ENCODE measurements around the gene CLRN1. TPM values are rescaled to one million over a fixed set of nuclear protein-coding genes. Genes with fewer than 3 reads are reported as not detected.

CLRN1 gene
- total RNA-seq, 1 donor = not detected

DNA sequence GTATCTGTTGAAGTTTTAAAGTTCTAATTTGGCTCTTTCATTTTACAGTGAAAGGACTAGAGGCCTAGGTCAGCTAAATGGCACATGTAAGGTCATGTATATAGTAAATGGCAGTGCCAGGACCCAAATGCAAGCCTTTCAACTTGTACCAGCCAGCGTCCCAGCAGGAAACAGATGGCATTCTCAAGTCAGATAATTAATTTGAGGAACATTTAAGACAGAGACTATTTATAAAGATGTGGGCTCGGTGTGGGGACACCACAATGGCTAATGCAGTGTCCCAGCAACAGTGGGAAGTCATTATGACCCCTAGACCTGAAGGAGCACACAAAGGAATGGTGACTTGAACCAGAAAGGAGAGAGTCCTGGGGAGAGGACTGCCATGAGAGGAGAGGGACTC, 73.4 kb downstream of the CLRN1 start:
- H3K36me3 ChIP-seq (ENCODE audit: insufficient read depth, low read length) = no peaks in the 10 kb centered on the region
- no peak overlapping the region for H3K4me2 ChIP-seq (ENCODE audit: insufficient read depth, low read length)
- no peaks in the 10 kb centered on the region for H3K79me2 ChIP-seq (ENCODE audit: insufficient read depth, low read length)
- H3K4me1 ChIP-seq (ENCODE audit: insufficient read depth, low read length) = no peaks in the 10 kb centered on the region
- H4K20me1 ChIP-seq (ENCODE audit: insufficient read depth, low read length) = no peaks in the 10 kb centered on the region
- no peak for DNase-seq (ENCODE audit: insufficient read length, low spot score, missing footprints)
- peaks cover 31% of the 10 kb centered on the region for H3K27me3 ChIP-seq (ENCODE audit: insufficient read depth, low read length)
- no peak overlapping the region for H3K4me3 ChIP-seq (ENCODE audit: insufficient read depth, low read length)
- H3K9me3 ChIP-seq (ENCODE audit: low read depth, low read length) = no peaks in the 10 kb centered on the region
- no peak for TF ChIP-seq CTCF (IDR thresholded peaks at IDR 0.05; ENCODE audit: extremely low read depth, low read depth, low read length)
- H3K27ac ChIP-seq (ENCODE audit: low read depth, low read length) = no peak overlapping the region
- no peak overlapping the region for H2AFZ ChIP-seq (ENCODE audit: low read length)

- DNase-seq (ENCODE audit: insufficient read length, low spot score, missing footprints) = no peak
- no peak for TF ChIP-seq CTCF (IDR thresholded peaks at IDR 0.05; ENCODE audit: extremely low read depth, low read depth, low read length)
- Histone ChIP-seq H3K27me3 (ENCODE audit: insufficient read depth, low read length) (peaks cover 24% of the 10 kb centered on the region), H3K4me3 (ENCODE audit: insufficient read depth, low read length) (no peak overlapping the region), H3K4me1 (ENCODE audit: insufficient read depth, low read length) (no peaks in the 10 kb centered on the region), H3K9me3 (ENCODE audit: low read depth, low read length) (no peaks in the 10 kb centered on the region), H3K27ac (ENCODE audit: low read depth, low read length) (no peak overlapping the region), H3K36me3 (ENCODE audit: insufficient read depth, low read length) (no peaks in the 10 kb centered on the region), H2AFZ (ENCODE audit: low read length) (no peak overlapping the region), H3K4me2 (ENCODE audit: insufficient read depth, low read length) (no peak overlapping the region), H4K20me1 (ENCODE audit: insufficient read depth, low read length) (no peaks in the 10 kb centered on the region), H3K79me2 (ENCODE audit: insufficient read depth, low read length) (no peaks in the 10 kb centered on the region)
Measured at GRCh38 chr3:150898046-150898754, 74.3 kb downstream of the CLRN1 start.

- no peaks in the 10 kb centered on the region for H4K20me1 ChIP-seq (ENCODE audit: insufficient read depth, low read length)
- H3K4me3 ChIP-seq (ENCODE audit: insufficient read depth, low read length) = no peak overlapping the region
- no peak overlapping the region for H3K27ac ChIP-seq (ENCODE audit: low read depth, low read length)
- H3K4me2 ChIP-seq (ENCODE audit: insufficient read depth, low read length) = no peak overlapping the region
- H3K79me2 ChIP-seq (ENCODE audit: insufficient read depth, low read length) = no peaks in the 10 kb centered on the region
- H3K4me1 ChIP-seq (ENCODE audit: insufficient read depth, low read length) = no peaks in the 10 kb centered on the region
- no peaks in the 10 kb centered on the region for H3K9me3 ChIP-seq (ENCODE audit: low read depth, low read length)
- no peak for TF ChIP-seq CTCF (IDR thresholded peaks at IDR 0.05; ENCODE audit: extremely low read depth, low read depth, low read length)
- no peak for DNase-seq (ENCODE audit: insufficient read length, low spot score, missing footprints)
- H2AFZ ChIP-seq (ENCODE audit: low read length) = no peak overlapping the region
- H3K36me3 ChIP-seq (ENCODE audit: insufficient read depth, low read length) = no peaks in the 10 kb centered on the region
- peaks cover 22% of the 10 kb centered on the region for H3K27me3 ChIP-seq (ENCODE audit: insufficient read depth, low read length)
Measured at GRCh38 chr3:150897592-150897991, 74.9 kb downstream of the CLRN1 start.

DNA sequence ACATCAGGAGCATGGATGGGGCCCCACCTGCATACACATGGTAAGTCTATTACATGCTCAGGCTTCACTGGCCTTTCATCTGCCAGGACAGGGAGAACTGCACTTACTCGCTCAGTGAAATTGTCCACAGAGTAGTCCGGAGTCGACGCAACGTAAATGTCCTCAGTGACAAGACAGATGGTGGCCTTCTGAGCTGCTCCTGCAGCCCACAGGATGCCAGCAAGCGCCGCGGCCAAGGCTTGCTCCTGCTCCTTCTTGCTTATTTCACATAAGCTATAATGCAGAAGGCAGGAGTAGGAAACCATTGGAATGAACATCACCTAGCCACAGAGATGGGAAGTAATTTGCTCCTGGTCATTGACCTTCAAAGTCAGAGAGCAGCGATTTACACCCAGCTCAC, 81.7 kb downstream of the CLRN1 start:
- no peaks in the 10 kb centered on the region for H4K20me1 ChIP-seq (ENCODE audit: insufficient read depth, low read length)
- H3K36me3 ChIP-seq (ENCODE audit: insufficient read depth, low read length) = no peaks in the 10 kb centered on the region
- H3K4me3 ChIP-seq (ENCODE audit: insufficient read depth, low read length) = no peak overlapping the region
- no peak overlapping the region for H3K4me2 ChIP-seq (ENCODE audit: insufficient read depth, low read length)
- H3K79me2 ChIP-seq (ENCODE audit: insufficient read depth, low read length) = no peaks in the 10 kb centered on the region
- peaks cover 24% of the 10 kb centered on the region for H3K27me3 ChIP-seq (ENCODE audit: insufficient read depth, low read length)
- TF ChIP-seq CTCF (IDR thresholded peaks at IDR 0.05; ENCODE audit: extremely low read depth, low read depth, low read length) = no peak
- no peaks in the 10 kb centered on the region for H3K9me3 ChIP-seq (ENCODE audit: low read depth, low read length)
- DNase-seq (ENCODE audit: insufficient read length, low spot score, missing footprints) = no peak
- no peak overlapping the region for H3K27ac ChIP-seq (ENCODE audit: low read depth, low read length)
- H2AFZ ChIP-seq (ENCODE audit: low read length) = no peak overlapping the region
- no peaks in the 10 kb centered on the region for H3K4me1 ChIP-seq (ENCODE audit: insufficient read depth, low read length)
